MM.1S (cell line): ENCODE measurements around the gene ATOH8.

Source experiments
- EZH2phosphoT487 ChIP-seq: fragments of 300-600 bp; sonication (generic); IDR thresholded peaks from 2 replicates; pipeline ENCODE4 v1.6.1; 2018; ENCODE audit warnings: antibody characterized with exemption, low read length
- TF ChIP-seq, protein P1 (sequence below): fragments of 300-600 bp; sonication (generic); IDR thresholded peaks from 2 replicates; pipeline ENCODE4 v1.5.1; 2016; ENCODE audit warnings: antibody characterized with exemption, low read length, mixed read lengths

DNA sequence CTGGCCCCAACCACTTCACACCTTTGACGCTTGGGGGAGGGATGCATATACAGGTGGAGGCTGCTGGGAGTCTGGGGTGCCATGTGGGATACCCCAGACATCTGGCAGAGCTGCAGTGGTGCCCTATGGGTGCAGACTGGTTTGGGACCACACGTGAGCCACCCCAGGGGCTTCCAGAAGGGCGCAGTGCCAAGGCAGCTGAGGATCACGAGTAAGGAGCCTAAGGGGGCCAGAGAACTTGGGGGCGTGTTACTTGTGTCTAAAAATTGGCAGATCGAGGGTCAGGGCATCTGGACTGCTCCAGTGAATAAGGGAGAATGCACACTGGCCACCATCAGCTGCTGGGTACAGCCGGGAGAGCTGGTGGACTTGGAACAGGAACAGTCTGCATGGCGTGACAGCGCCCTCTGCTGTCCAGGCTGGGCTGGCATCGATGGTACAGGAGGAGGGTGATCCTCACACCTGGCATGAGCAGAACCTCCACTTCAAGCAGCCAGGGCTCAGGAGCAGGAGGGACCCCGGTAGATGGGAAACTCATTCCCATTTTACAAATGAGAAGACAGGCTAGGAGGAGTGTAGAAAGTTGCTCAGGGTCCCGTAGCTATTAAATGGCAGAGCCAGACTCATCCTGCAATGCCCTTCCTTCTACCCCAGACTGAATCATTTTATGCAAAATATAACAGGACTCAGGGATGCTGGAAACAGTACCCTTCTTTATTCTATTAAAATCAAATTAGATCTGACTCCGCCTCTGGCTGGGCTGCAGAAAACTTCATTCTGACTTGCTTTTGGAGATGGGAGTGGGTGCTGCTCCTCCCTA is 60.4 kb downstream of the ATOH8 start:
- TF ChIP-seq, protein P1, sequence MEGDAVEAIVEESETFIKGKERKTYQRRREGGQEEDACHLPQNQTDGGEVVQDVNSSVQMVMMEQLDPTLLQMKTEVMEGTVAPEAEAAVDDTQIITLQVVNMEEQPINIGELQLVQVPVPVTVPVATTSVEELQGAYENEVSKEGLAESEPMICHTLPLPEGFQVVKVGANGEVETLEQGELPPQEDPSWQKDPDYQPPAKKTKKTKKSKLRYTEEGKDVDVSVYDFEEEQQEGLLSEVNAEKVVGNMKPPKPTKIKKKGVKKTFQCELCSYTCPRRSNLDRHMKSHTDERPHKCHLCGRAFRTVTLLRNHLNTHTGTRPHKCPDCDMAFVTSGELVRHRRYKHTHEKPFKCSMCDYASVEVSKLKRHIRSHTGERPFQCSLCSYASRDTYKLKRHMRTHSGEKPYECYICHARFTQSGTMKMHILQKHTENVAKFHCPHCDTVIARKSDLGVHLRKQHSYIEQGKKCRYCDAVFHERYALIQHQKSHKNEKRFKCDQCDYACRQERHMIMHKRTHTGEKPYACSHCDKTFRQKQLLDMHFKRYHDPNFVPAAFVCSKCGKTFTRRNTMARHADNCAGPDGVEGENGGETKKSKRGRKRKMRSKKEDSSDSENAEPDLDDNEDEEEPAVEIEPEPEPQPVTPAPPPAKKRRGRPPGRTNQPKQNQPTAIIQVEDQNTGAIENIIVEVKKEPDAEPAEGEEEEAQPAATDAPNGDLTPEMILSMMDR: peak; percentile 97
- no peak for TF ChIP-seq EZH2phosphoT487
